Stimulated activated CD4-positive, alpha-beta T cell treated with anti-CD3 and anti-CD28 coated beads, Interleukin-2, amount 100 ng/mL, for 4 hours (primary cell): ENCODE data around the gene BAIAP2L1.
"Not testable (repeated sequence)": the region's sequence is repeated elsewhere in the genome, so short reads cannot be mapped to it uniquely, and the experiment has no call there.

Source experiments
- DNase-seq: peaks from one replicate; pipeline ENCODE4 v3.0.0-alpha.2; 2020; ENCODE audit warnings: low read depth

The BAIAP2L1 gene

GRCh38 chr7:98321301-98321700 lies 79.6 kb downstream of the BAIAP2L1 start:
- no peak for DNase-seq

GRCh38 chr7:98319176-98319575 lies 81.7 kb downstream of the BAIAP2L1 start:
- no peak for DNase-seq

- no peak for DNase-seq
Measured at GRCh38 chr7:98317366-98318040, 83.4 kb downstream of the BAIAP2L1 start.

GRCh38 chr7:98315994-98316527 lies 84.8 kb downstream of the BAIAP2L1 start:
- not testable (repeated sequence) for DNase-seq

- no peak for DNase-seq
Measured at GRCh38 chr7:98315318-98315993, 85.4 kb downstream of the BAIAP2L1 start.

- DNase-seq: no peak
Measured at GRCh38 chr7:98314469-98314868, 86.4 kb downstream of the BAIAP2L1 start.

GRCh38 chr7:98312201-98312600 lies 88.7 kb downstream of the BAIAP2L1 start:
- DNase-seq: no peak

GRCh38 chr7:98309566-98309965 lies 91.3 kb downstream of the BAIAP2L1 start:
- no peak for DNase-seq

- no peak for DNase-seq
Measured at GRCh38 chr7:98307971-98308466, 92.9 kb downstream of the BAIAP2L1 start.

- DNase-seq: no peak
Measured at GRCh38 chr7:98305951-98306535, 94.8 kb downstream of the BAIAP2L1 start.

GRCh38 chr7:98303906-98304305 lies 97.0 kb downstream of the BAIAP2L1 start:
- DNase-seq: no peak

- no peak for DNase-seq
Measured at GRCh38 chr7:98303176-98303865, 97.6 kb downstream of the BAIAP2L1 start.

GRCh38 chr7:98301693-98302470 lies 99.0 kb downstream of the BAIAP2L1 start:
- no peak for DNase-seq

- DNase-seq: no peak
Measured at GRCh38 chr7:98300595-98301372, 100.1 kb downstream of the BAIAP2L1 start.

GRCh38 chr7:98297626-98298286 lies 103.1 kb downstream of the BAIAP2L1 start:
- DNase-seq: no peak

- DNase-seq: no peak
Measured at GRCh38 chr7:98296833-98297232, 104.1 kb downstream of the BAIAP2L1 start.

- DNase-seq: no peak
Measured at GRCh38 chr7:98295467-98296192, 105.3 kb downstream of the BAIAP2L1 start.

- DNase-seq: peak; percentile 11
Measured at GRCh38 chr7:98294798-98295382, 106.0 kb downstream of the BAIAP2L1 start.

GRCh38 chr7:98294326-98294725 lies 106.6 kb downstream of the BAIAP2L1 start:
- DNase-seq: no peak
